Natural killer cell (primary cell): ENCODE data around the gene KRTAP1-5. TPM values are rescaled to one million over a fixed set of nuclear protein-coding genes. Genes with fewer than 3 reads are reported as not detected.
"Not testable (repeated sequence)": the region's sequence is repeated elsewhere in the genome, so short reads cannot be mapped to it uniquely, and the experiment has no call there.

Source experiments
- ATAC-seq, 3 donors: fragments of 150-1000 bp in 2 of 3; fragments of 200-7000 bp in 1 of 3; cut with Tn5 transposase; 1 replicate in 1 of 3; 2 replicates in 2 of 3; pipeline ENCODE4 v1.10.0; 2021; ENCODE audit warnings: mild to moderate bottlenecking in 2 of 3, moderate library complexity in 2 of 3
- DNase-seq, 2 donors: peaks; one replicate each; pipeline versions ENCODE4 v3.0.0 to v3.0.0-alpha.2; 2013 to 2021; ENCODE audit warnings: mixed read lengths in 1 of 2
- H3K27ac ChIP-seq: one replicate; pipeline ENCODE4 v1.5.1; 2013; ENCODE audit warnings: mild to moderate bottlenecking, low read length
- H3K27me3 ChIP-seq: one replicate; pipeline ENCODE4 v1.6.1; 2013; ENCODE audit warnings: low read length; ENCODE audit not compliant: control insufficient read depth, insufficient read depth
- H3K36me3 ChIP-seq: one replicate; pipeline ENCODE4 v1.6.1; 2013; ENCODE audit warnings: low read length; ENCODE audit not compliant: control insufficient read depth, insufficient read depth
- H3K4me1 ChIP-seq: one replicate; pipeline ENCODE4 v1.6.1; 2013; ENCODE audit warnings: low read length; ENCODE audit not compliant: control insufficient read depth, insufficient read depth
- H3K4me3 ChIP-seq: one replicate; pipeline ENCODE4 v1.5.1; 2013; ENCODE audit warnings: low read length
- H3K9me3 ChIP-seq: one replicate; pipeline ENCODE4 v1.6.1; 2013; ENCODE audit warnings: low read length; ENCODE audit not compliant: control insufficient read depth, insufficient read depth
- H3K27ac Mint-ChIP-seq, 2 donors: one replicate each; pipeline ENCODE4 v1.8.0; 2022; ENCODE audit warnings: mild to moderate bottlenecking in 2 of 2, mixed read lengths in 2 of 2, moderate library complexity in 1 of 2
- H3K27me3 Mint-ChIP-seq, 2 donors: one replicate each; pipeline ENCODE4 v1.8.0; 2022; ENCODE audit warnings: low read depth in 2 of 2, mixed read lengths in 2 of 2
- H3K36me3 Mint-ChIP-seq: one replicate; pipeline ENCODE4 v1.8.0; 2022; ENCODE audit warnings: mixed read lengths
- H3K4me1 Mint-ChIP-seq, 2 donors: one replicate each; pipeline ENCODE4 v1.8.0; 2022; ENCODE audit warnings: mixed read lengths in 2 of 2
- H3K4me3 Mint-ChIP-seq: one replicate; pipeline ENCODE4 v1.8.0; 2022; ENCODE audit warnings: mild to moderate bottlenecking, moderate library complexity, mixed read lengths
- H3K9me3 Mint-ChIP-seq, 2 donors: one replicate each; pipeline ENCODE4 v1.8.0; 2022; ENCODE audit warnings: mixed read lengths in 2 of 2
- WGBS: methylation state at CpG from one replicate; pipeline ENCODE4 v1.1.7; 2013; ENCODE audit warnings: missing lambda C conversion rate; ENCODE audit not compliant: insufficient coverage; 5-methylcytosine and 5-hydroxymethylcytosine counted together
- intact Hi-C: fragments of 100-400 bp; cut with micrococcal nuclease; formaldehyde crosslinking; loops from one replicate; pipeline ENCODE4 v1.14.2; 2022
- total RNA-seq, 4 donors: library from RNA; stranded (reverse); fragments of 120-200 nt in 1 of 4; gene quantifications; one replicate each; pipeline versions ENCODE4 v1.2.3 to v1.2.4, GENCODE V29; 2013 to 2022
- TF ChIP-seq, protein P1 (sequence below): fragments of 200-600 bp; IDR thresholded peaks from one replicate; pipeline ENCODE4 v1.8.0; 2022; ENCODE audit warnings: antibody characterized with exemption

KRTAP1-5 gene
- total RNA-seq, 3 donors from 2014 or later (not counting 1 experiment from before 2014, with no cell fraction given), result not detected

DNA sequence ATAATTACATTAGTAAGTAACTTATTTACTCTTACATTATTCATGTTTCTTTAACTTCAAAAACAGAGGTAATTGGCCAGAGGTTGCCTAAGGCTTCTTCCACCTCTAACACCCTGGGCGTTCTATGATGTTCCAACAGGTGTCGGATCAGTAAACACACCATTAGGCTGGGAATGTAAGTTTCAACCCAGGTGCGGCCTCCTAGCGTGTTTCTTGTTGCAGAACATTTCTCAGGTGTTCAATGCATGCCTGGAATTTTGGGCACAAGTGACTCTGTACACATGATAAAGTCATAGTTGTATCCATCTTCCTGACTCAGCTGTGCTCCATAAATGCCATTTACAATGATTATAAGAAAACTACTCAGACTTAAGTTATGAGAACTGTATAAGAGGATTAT, 27.0 kb upstream of the KRTAP1-5 start:
- Mint-ChIP-seq H3K4me1 (no peaks in the 10 kb centered on the region), H3K36me3 (no peaks in the 10 kb centered on the region), H3K27ac (no peak overlapping the region), H3K9me3 (peaks cover 2 to 3% of the 10 kb centered on the region in 2 donors), H3K27me3 (peaks cover 13 to 49% of the 10 kb centered on the region in 2 donors), H3K4me3 (no peak overlapping the region)
- H3K4me1 ChIP-seq, result no peaks in the 10 kb centered on the region
- no peak overlapping the region for H3K27ac ChIP-seq
- no peak for ATAC-seq
- no peak overlapping the region for H3K4me3 ChIP-seq
- TF ChIP-seq, protein P1, sequence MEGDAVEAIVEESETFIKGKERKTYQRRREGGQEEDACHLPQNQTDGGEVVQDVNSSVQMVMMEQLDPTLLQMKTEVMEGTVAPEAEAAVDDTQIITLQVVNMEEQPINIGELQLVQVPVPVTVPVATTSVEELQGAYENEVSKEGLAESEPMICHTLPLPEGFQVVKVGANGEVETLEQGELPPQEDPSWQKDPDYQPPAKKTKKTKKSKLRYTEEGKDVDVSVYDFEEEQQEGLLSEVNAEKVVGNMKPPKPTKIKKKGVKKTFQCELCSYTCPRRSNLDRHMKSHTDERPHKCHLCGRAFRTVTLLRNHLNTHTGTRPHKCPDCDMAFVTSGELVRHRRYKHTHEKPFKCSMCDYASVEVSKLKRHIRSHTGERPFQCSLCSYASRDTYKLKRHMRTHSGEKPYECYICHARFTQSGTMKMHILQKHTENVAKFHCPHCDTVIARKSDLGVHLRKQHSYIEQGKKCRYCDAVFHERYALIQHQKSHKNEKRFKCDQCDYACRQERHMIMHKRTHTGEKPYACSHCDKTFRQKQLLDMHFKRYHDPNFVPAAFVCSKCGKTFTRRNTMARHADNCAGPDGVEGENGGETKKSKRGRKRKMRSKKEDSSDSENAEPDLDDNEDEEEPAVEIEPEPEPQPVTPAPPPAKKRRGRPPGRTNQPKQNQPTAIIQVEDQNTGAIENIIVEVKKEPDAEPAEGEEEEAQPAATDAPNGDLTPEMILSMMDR, result no peak
- H3K27me3 ChIP-seq, result no peaks in the 10 kb centered on the region
- no peaks in the 10 kb centered on the region for H3K36me3 ChIP-seq
- no peaks in the 10 kb centered on the region for H3K9me3 ChIP-seq
- no peak for DNase-seq
- WGBS, result 89% methylated on average over 4 of the region's 4 CpGs
- intact Hi-C loops, result no loop called here

DNA sequence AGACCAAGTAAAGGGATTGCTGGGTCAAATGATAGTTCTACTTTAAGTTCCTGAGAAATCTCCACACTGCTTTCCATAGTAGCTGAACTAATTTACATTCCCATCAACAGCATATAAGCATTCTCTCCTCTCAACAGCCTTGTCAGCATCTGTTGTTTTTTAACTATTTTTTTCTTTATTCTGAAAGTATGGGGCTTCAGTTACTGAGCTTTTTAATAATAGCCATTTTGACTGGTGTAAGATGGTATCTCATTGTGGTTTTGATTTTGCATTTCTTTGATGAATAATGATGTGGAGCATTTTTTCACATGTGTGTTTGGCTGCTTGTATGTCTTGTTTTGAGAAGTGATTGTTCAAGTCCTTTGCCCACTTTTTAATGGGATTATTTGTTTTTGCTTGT, 25.6 kb upstream of the KRTAP1-5 start:
- intact Hi-C loops, result no loop called here
- Mint-ChIP-seq H3K27ac (no peak overlapping the region), H3K36me3 (no peaks in the 10 kb centered on the region), H3K9me3 (peaks cover 0 to 1% of the 10 kb centered on the region in 2 donors), H3K4me1 (no peaks in the 10 kb centered on the region), H3K4me3 (no peak overlapping the region), H3K27me3 (peaks cover 17 to 45% of the 10 kb centered on the region in 2 donors)
- TF ChIP-seq, protein P1, result no peak
- Histone ChIP-seq H3K4me1 (no peaks in the 10 kb centered on the region), H3K9me3 (no peaks in the 10 kb centered on the region), H3K27ac (no peak overlapping the region), H3K36me3 (no peaks in the 10 kb centered on the region), H3K27me3 (no peaks in the 10 kb centered on the region), H3K4me3 (no peak overlapping the region)
- ATAC-seq (no peak), DNase-seq (no peak)

DNA sequence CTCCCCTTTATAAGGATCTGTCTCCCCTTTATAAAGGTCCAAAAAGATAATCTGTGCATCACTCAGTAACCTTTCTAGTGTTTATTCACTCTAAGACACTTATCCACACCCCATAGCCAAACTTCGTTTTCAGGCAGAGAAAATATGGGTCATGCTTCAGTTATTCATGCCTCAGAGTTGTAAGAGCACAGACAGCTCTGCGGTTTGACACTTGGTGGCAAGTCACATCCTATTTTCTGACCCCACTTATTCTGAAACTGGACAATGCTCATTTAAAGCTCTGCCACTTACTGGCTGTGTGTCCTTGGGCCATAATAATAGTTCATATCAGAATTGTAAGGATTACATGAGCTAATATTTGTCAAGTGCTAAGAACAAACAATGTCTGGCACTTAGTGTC, 22.1 kb upstream of the KRTAP1-5 start:
- Histone ChIP-seq H3K27me3 (no peaks in the 10 kb centered on the region), H3K9me3 (no peaks in the 10 kb centered on the region), H3K4me1 (no peaks in the 10 kb centered on the region), H3K27ac (no peak overlapping the region), H3K36me3 (no peaks in the 10 kb centered on the region), H3K4me3 (no peak overlapping the region)
- no peaks in the 10 kb centered on the region for H3K4me1 Mint-ChIP-seq
- no peaks in the 10 kb centered on the region for H3K9me3 Mint-ChIP-seq
- TF ChIP-seq, protein P1, result no peak
- 31% methylated on average over 2 of the region's 2 CpGs for WGBS
- intact Hi-C loops, result no loop called here
- H3K4me3 Mint-ChIP-seq, result no peak overlapping the region
- no peaks in the 10 kb centered on the region for H3K36me3 Mint-ChIP-seq
- peaks cover 26 to 44% of the 10 kb centered on the region in 2 donors for H3K27me3 Mint-ChIP-seq
- DNase-seq (no peak), ATAC-seq (no peak)
- no peak overlapping the region for H3K27ac Mint-ChIP-seq

DNA sequence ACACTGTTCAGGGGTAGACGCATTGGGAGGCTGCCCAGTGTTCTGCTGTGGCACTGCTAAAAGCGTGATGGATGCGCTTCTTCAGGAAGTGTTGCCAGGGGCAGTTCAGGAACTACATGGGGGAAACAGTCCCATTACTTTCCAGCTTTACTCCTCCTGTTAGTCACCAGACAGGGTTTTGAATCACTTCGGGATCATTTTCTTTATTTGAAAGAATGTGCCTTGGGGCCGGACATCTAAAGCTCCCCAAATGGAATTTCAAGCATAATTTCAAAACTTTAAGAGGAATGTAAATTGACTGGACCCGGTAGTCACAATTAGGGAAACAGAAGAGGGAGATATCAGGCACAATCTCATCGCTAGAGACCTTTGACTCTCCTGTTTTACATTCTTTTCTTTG, 21.4 kb upstream of the KRTAP1-5 start:
- ATAC-seq (no peak), DNase-seq (no peak)
- Histone ChIP-seq H3K27me3 (no peaks in the 10 kb centered on the region), H3K4me3 (no peak overlapping the region), H3K27ac (no peak overlapping the region), H3K4me1 (no peaks in the 10 kb centered on the region), H3K36me3 (no peaks in the 10 kb centered on the region), H3K9me3 (no peaks in the 10 kb centered on the region)
- Mint-ChIP-seq H3K36me3 (no peaks in the 10 kb centered on the region), H3K27me3 (peaks cover 22 to 38% of the 10 kb centered on the region in 2 donors), H3K27ac (no peak overlapping the region), H3K4me3 (no peak overlapping the region), H3K4me1 (no peaks in the 10 kb centered on the region), H3K9me3 (no peaks in the 10 kb centered on the region)
- intact Hi-C loops, result no loop called here
- TF ChIP-seq, protein P1, result no peak
- WGBS, result 90% methylated on average over 7 of the region's 7 CpGs

DNA sequence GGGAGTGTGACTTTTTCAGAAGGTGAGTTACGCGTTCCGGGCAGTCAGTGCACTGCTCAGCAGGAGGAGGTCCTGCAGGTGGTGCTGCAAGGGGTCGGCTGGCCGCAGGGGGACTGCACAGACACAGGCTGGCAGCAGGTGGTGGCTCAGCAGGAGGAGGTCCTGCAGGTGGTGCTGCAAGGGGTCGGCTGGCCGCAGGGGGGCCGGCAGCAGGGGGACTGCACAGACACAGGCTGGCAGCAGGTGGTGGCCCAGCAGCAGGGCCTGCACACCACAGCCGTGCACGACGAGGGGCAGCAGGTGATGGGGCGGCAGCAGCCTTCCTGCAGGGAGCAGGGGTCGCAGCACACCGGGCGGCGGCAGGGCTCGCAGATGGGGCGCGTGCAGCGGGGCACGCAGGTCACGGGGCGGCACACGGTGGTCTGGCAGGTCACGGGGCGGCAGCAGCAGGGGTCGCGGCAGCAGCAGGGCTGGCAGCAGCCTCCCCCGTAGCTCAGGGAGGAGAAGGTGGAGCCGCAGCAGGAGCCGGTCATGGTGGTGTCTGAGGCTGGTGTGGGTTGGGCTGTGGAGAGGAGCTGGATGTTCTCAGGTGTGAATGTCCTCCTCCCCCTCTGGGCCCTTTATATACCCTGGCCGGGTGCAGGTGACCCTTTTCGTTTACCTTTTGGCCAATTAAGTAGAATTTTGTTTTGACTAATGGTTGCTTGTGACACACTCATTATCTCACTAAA, 19.9 kb upstream of the KRTAP1-5 start, which contains the start of gene KRTAP2-1:
Gene KRTAP2-1 (minus strand): TSS at position 582 of the 731 bp plus-strand sequence. CDS start 49 bp downstream, at position 533.
- H3K9me3 Mint-ChIP-seq, H3K4me1 ChIP-seq, H3K9me3 ChIP-seq, H3K4me1 Mint-ChIP-seq, H3K27ac ChIP-seq, intact Hi-C loops, H3K27ac Mint-ChIP-seq, H3K27me3 ChIP-seq, H3K4me3 Mint-ChIP-seq, H3K4me3 ChIP-seq, H3K36me3 ChIP-seq, ATAC-seq, DNase-seq, H3K36me3 Mint-ChIP-seq: not testable (repeated sequence)
- 82% methylated on average over 9 of the region's 33 CpGs for WGBS
- peaks cover 22 to 45% of the 10 kb centered on the region in 2 donors for H3K27me3 Mint-ChIP-seq
